ENCODE data around the gene IQUB.

DNA sequence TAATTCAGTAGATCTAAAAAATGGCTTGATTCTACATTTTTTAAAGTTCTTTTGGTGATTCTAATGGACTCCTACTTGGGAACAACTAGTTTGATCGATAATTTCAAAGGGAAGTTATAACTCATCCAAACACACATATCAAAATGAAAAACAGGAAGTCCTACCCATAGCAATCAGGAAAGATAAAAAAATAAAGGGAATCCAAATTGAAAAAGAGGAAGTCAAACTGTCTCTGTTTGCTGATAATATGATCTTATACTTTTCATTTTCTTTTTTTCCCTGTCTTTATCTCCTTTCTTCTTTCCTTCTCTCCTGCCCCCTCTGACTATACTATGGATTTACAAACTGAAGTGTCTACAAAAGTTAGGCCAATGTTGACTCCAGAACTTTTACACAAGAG, 118.8 kb downstream of the IQUB start:
- TF ChIP-seq POLR2AphosphoS5 (IDR thresholded peaks at IDR 0.05) = no peak
- no peak for TF ChIP-seq TAF1 (IDR thresholded peaks at IDR 0.05; ENCODE audit: low read depth)
- no peak for TF ChIP-seq SMC3 (conservative IDR thresholded peaks at IDR 0.05; ENCODE audit: poor library complexity)
